Neural cell (in vitro differentiated cells): ENCODE results near the gene FCHSD2. TPM values are rescaled to one million over a fixed set of nuclear protein-coding genes. Genes with fewer than 3 reads are reported as not detected.

Experiments used
- H2AFZ ChIP-seq: fragments of 200-600, 300-800 bp; sonication (generic), shearing (Covaris generic); 2 replicates; pipeline ENCODE4 v1.6.0; 2014; ENCODE audit warnings: low read depth, mild to moderate bottlenecking, antibody characterized with exemption, low read length, moderate library complexity
- H3F3A ChIP-seq: fragments of 200-600 bp; shearing (Covaris generic); 2 replicates; pipeline ENCODE4 v1.6.1; 2016; ENCODE audit warnings: mild to moderate bottlenecking, moderate library complexity, mixed read lengths, antibody characterized with exemption, low read length; ENCODE audit not compliant: insufficient read depth, poor library complexity, severe bottlenecking
- H3K27ac ChIP-seq: fragments of 200-600, 300-800 bp; sonication (generic), shearing (Covaris generic); 2 replicates; pipeline ENCODE4 v1.5.1; 2014; ENCODE audit warnings: mild to moderate bottlenecking, low read length, moderate library complexity
- H3K27me3 ChIP-seq: fragments of 300-800, 200-600 bp; sonication (generic), shearing (Covaris generic); 2 replicates; pipeline ENCODE4 v1.6.0; 2014; ENCODE audit warnings: mild to moderate bottlenecking, low read depth, low read length, moderate library complexity; ENCODE audit not compliant: insufficient read depth
- H3K36me3 ChIP-seq: fragments of 300-800, 200-600 bp; sonication (generic), shearing (Covaris generic); 2 replicates; pipeline ENCODE4 v1.5.1; 2014; ENCODE audit warnings: mild to moderate bottlenecking, antibody characterized with exemption, low read length, moderate library complexity; ENCODE audit not compliant: insufficient read depth
- H3K4me2 ChIP-seq: fragments of 300-800, 200-600 bp; sonication (generic), shearing (Covaris generic); 2 replicates; pipeline ENCODE4 v1.6.0; 2014; ENCODE audit warnings: mild to moderate bottlenecking, low read length
- H3K4me3 ChIP-seq: fragments of 300-800, 200-600 bp; sonication (generic), shearing (Covaris generic); 2 replicates; pipeline ENCODE4 v1.5.1; 2014; ENCODE audit warnings: mild to moderate bottlenecking, low read length, moderate library complexity
- H3K79me2 ChIP-seq: fragments of 200-600 bp; shearing (Covaris generic); replicated peaks from 2 replicates; pipeline ENCODE4 v1.6.0; 2014; ENCODE audit warnings: mild to moderate bottlenecking, low read length, moderate library complexity; ENCODE audit not compliant: insufficient read depth
- H3K9ac ChIP-seq: fragments of 300-800, 200-600 bp; sonication (generic), shearing (Covaris generic); 2 replicates; pipeline ENCODE4 v1.6.1; 2016; ENCODE audit warnings: mild to moderate bottlenecking, low read length, mixed read lengths
- H3K9me2 ChIP-seq: fragments of 200-600 bp; shearing (Covaris generic); 2 replicates; pipeline ENCODE4 v1.6.1; 2016; ENCODE audit warnings: mild to moderate bottlenecking, low read length, mixed read lengths; ENCODE audit not compliant: insufficient read depth
- H3K9me3 ChIP-seq: fragments of 200-600, 300-800 bp; sonication (generic), shearing (Covaris generic); 2 replicates; pipeline ENCODE4 v1.6.1; 2016; ENCODE audit warnings: mild to moderate bottlenecking, mixed run types, low read length, moderate library complexity, mixed read lengths
- H4K20me1 ChIP-seq: fragments of 200-600 bp; shearing (Covaris generic); 2 replicates; pipeline ENCODE4 v1.6.1; 2016; ENCODE audit warnings: mild to moderate bottlenecking, mixed run types; ENCODE audit not compliant: insufficient read depth
- EP300 ChIP-seq: fragments of 450-650 bp; conservative IDR thresholded peaks from 2 replicates; pipeline ENCODE4 v1.6.1; 2014; ENCODE audit warnings: antibody characterized with exemption, mild to moderate bottlenecking, moderate library complexity; ENCODE audit not compliant: poor library complexity, severe bottlenecking
- EZH2 ChIP-seq: fragments of 200-600, 300-800 bp; shearing (Covaris generic), sonication (generic); IDR thresholded peaks from 2 replicates; pipeline ENCODE4 v1.6.1; 2014; ENCODE audit warnings: antibody characterized with exemption, low read length, borderline replicate concordance, mild to moderate bottlenecking; ENCODE audit not compliant: insufficient read depth, poor library complexity, severe bottlenecking
- MXI1 ChIP-seq: fragments of 450-650 bp; conservative IDR thresholded peaks from 2 replicates; pipeline ENCODE4 v1.6.1; 2014; ENCODE audit warnings: antibody characterized with exemption, mild to moderate bottlenecking; ENCODE audit not compliant: poor library complexity, severe bottlenecking
- POLR2AphosphoS5 ChIP-seq: IDR thresholded peaks from 2 replicates; pipeline ENCODE4 v1.6.1; 2012
- RAD21 ChIP-seq: fragments of 450-650 bp; conservative IDR thresholded peaks from 2 replicates; pipeline ENCODE4 v1.6.1; 2014; ENCODE audit warnings: antibody characterized with exemption, mild to moderate bottlenecking, moderate library complexity
- SMC3 ChIP-seq: fragments of 450-650 bp; conservative IDR thresholded peaks from 2 replicates; pipeline ENCODE4 v1.6.1; 2014; ENCODE audit warnings: antibody characterized with exemption, mild to moderate bottlenecking, moderate library complexity; ENCODE audit not compliant: poor library complexity
- TAF1 ChIP-seq: IDR thresholded peaks from 2 replicates; pipeline ENCODE4 v1.6.1; 2012; ENCODE audit warnings: low read depth
- polyA plus RNA-seq: library from polyadenylated mRNA; depleted of rRNA; stranded (reverse); fragments of >200 nt; gene quantifications from 2 replicates; pipeline ENCODE4 v1.2.3, GENCODE V29; 2014
- TF ChIP-seq, protein P1 (sequence below): fragments of 450-650 bp; IDR thresholded peaks from 2 replicates; pipeline ENCODE4 v1.5.1; 2014; ENCODE audit warnings: antibody characterized with exemption, mild to moderate bottlenecking, moderate library complexity; ENCODE audit not compliant: poor library complexity, severe bottlenecking
- TF ChIP-seq, protein P2 (sequence below): IDR thresholded peaks from 2 replicates; pipeline ENCODE4 v1.6.1; 2012; ENCODE audit warnings: borderline replicate concordance

Gene FCHSD2
- polyA plus RNA-seq, 1 donor from 2014 or later = 40.8 TPM

DNA sequence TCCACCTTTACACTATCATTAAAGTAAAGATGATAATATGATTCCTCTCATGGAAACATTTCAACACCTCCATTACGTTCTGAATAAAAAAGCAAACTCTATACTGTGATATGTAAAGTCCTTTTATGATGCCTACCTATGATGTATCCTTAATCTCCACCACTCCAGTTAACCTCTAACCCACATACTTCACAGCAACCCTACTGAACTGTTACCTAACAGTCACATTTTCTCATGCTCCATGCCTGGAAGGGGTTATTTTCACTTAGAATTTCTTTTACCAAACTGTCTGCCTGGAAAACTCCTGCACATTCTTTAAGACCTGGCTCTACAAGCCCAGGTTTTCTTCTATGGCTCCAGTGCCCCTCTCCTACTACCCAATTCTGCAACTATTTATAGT, 129.1 kb downstream of the FCHSD2 start:
- peaks cover 3% of the 10 kb centered on the region for H3K9me3 ChIP-seq
- H3K9me2 ChIP-seq = no peaks in the 10 kb centered on the region
- H4K20me1 ChIP-seq = no peaks in the 10 kb centered on the region
- H3K27me3 ChIP-seq = no peaks in the 10 kb centered on the region
- no peaks in the 10 kb centered on the region for H3F3A ChIP-seq
- no peak overlapping the region for H3K4me2 ChIP-seq
- no peak overlapping the region for H3K9ac ChIP-seq
- H3K27ac ChIP-seq = no peak overlapping the region
- H3K79me2 ChIP-seq = no peaks in the 10 kb centered on the region
- no peak overlapping the region for H3K4me3 ChIP-seq
- no peak overlapping the region for H2AFZ ChIP-seq
- peaks cover 5% of the 10 kb centered on the region for H3K36me3 ChIP-seq
- TF ChIP-seq, protein P1, sequence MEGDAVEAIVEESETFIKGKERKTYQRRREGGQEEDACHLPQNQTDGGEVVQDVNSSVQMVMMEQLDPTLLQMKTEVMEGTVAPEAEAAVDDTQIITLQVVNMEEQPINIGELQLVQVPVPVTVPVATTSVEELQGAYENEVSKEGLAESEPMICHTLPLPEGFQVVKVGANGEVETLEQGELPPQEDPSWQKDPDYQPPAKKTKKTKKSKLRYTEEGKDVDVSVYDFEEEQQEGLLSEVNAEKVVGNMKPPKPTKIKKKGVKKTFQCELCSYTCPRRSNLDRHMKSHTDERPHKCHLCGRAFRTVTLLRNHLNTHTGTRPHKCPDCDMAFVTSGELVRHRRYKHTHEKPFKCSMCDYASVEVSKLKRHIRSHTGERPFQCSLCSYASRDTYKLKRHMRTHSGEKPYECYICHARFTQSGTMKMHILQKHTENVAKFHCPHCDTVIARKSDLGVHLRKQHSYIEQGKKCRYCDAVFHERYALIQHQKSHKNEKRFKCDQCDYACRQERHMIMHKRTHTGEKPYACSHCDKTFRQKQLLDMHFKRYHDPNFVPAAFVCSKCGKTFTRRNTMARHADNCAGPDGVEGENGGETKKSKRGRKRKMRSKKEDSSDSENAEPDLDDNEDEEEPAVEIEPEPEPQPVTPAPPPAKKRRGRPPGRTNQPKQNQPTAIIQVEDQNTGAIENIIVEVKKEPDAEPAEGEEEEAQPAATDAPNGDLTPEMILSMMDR = no peak
- TF ChIP-seq TAF1 = no peak
- TF ChIP-seq, protein P2, sequence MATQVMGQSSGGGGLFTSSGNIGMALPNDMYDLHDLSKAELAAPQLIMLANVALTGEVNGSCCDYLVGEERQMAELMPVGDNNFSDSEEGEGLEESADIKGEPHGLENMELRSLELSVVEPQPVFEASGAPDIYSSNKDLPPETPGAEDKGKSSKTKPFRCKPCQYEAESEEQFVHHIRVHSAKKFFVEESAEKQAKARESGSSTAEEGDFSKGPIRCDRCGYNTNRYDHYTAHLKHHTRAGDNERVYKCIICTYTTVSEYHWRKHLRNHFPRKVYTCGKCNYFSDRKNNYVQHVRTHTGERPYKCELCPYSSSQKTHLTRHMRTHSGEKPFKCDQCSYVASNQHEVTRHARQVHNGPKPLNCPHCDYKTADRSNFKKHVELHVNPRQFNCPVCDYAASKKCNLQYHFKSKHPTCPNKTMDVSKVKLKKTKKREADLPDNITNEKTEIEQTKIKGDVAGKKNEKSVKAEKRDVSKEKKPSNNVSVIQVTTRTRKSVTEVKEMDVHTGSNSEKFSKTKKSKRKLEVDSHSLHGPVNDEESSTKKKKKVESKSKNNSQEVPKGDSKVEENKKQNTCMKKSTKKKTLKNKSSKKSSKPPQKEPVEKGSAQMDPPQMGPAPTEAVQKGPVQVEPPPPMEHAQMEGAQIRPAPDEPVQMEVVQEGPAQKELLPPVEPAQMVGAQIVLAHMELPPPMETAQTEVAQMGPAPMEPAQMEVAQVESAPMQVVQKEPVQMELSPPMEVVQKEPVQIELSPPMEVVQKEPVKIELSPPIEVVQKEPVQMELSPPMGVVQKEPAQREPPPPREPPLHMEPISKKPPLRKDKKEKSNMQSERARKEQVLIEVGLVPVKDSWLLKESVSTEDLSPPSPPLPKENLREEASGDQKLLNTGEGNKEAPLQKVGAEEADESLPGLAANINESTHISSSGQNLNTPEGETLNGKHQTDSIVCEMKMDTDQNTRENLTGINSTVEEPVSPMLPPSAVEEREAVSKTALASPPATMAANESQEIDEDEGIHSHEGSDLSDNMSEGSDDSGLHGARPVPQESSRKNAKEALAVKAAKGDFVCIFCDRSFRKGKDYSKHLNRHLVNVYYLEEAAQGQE = no peak
- TF ChIP-seq POLR2AphosphoS5 = no peak
- TF ChIP-seq MXI1 = no peak
- no peak for TF ChIP-seq EZH2
- TF ChIP-seq RAD21 = no peak
- no peak for TF ChIP-seq SMC3
- no peak for TF ChIP-seq EP300

DNA sequence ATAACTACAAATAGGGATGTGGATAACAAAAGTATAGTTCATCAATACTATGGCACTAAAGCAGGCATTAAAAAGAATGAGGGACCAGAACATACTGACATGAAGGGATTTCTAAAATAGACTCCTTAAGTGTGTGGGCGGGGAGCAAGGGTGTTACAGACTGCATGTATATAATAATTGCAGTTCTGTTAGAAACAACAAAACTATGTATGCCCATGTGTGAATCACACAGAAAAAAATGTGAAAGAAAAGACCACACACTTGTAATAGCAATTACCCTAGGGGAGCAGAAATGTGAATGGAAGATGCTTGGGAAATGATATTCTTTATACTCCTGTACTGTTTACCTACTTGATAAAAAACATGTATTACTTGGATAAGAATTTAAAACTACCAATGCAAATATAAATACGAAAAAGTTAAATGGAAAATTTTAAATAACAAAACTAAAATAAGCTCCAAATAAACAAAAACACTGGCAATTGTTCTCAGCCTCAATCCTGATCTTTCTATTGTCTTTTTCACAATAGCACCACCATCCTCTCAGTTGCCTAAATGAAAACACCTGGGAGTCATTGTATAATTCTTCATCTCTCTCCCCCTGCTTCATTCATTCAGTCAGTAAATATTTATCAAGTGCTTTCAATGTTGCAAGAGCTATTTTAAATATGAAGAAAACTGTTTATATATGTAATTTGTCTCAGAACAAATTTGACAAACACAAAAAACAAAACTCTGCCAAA, 129.8 kb downstream of the FCHSD2 start:
- Histone ChIP-seq H3K9ac (no peak overlapping the region), H2AFZ (no peak overlapping the region), H4K20me1 (no peaks in the 10 kb centered on the region), H3K9me3 (peaks cover 3% of the 10 kb centered on the region), H3F3A (no peaks in the 10 kb centered on the region), H3K4me2 (no peak overlapping the region), H3K27ac (no peak overlapping the region), H3K4me3 (no peak overlapping the region), H3K9me2 (no peaks in the 10 kb centered on the region), H3K79me2 (no peaks in the 10 kb centered on the region), H3K36me3 (peaks cover 5% of the 10 kb centered on the region), H3K27me3 (no peaks in the 10 kb centered on the region)
- TF ChIP-seq EZH2 = no peak
